Colonic mucosa (tissue), 4 donors: ENCODE results near the gene PAIP1. TPM values are rescaled to one million over a fixed set of nuclear protein-coding genes. Genes with fewer than 3 reads are reported as not detected.
"Not testable (repeated sequence)": the region's sequence is repeated elsewhere in the genome, so short reads cannot be mapped to it uniquely, and the experiment has no call there.

Experiments
- DNase-seq: peaks from one replicate; pipeline ENCODE4 v3.0.0-alpha.2; 2020
- H3K27ac ChIP-seq: fragments of 200-600 bp; one replicate; pipeline ENCODE4 v1.8.0; 2021
- H3K27me3 ChIP-seq: fragments of 200-600 bp; one replicate; pipeline ENCODE4 v1.8.0; 2021
- H3K36me3 ChIP-seq: fragments of 200-600 bp; one replicate; pipeline ENCODE4 v1.8.0; 2021
- H3K4me1 ChIP-seq: fragments of 200-600 bp; one replicate; pipeline ENCODE4 v1.8.0; 2021; ENCODE audit warnings: mild to moderate bottlenecking
- H3K4me3 ChIP-seq: fragments of 200-600 bp; one replicate; pipeline ENCODE4 v1.8.0; 2021
- H3K9ac ChIP-seq, 2 donors: one replicate each; pipeline ENCODE4 v1.7.0; 2013; ENCODE audit warnings: control low read depth in 2 of 2, low read depth in 2 of 2, low read length in 2 of 2
- H3K9me3 ChIP-seq: fragments of 200-600 bp; one replicate; pipeline ENCODE4 v1.8.0; 2021
- CTCF ChIP-seq: fragments of 200-600 bp; IDR thresholded peaks from one replicate; pipeline ENCODE4 v1.8.0; 2022; ENCODE audit warnings: antibody characterized with exemption, mild to moderate bottlenecking
- intact Hi-C: fragments of 100-400 bp; cut with DNase I; formaldehyde crosslinking; loops from one replicate; pipeline ENCODE4 v1.14.1; 2022
- total RNA-seq, 2 donors: library from RNA; stranded (reverse); fragmentation: NEBNext Ultra II Directional in 1 of 2; extraction: Animal tissue kit (Norgen Biotek cat#: 25700) in 1 of 2; gene quantifications; one replicate each; pipeline ENCODE4 v1.2.1, GENCODE V29; 2021
- donor health status: healthy.
- donor health status: DM: no; HTN: no; CAD: no.
- donor health status: DM: no; HTN: no; CAD: no.

PAIP1 gene
- total RNA-seq, 2 donors from 2014 or later: 53.1 to 65.6 TPM

GRCh38 chr5:43602461-43603343, 45.8 kb upstream of the PAIP1 start, which contains the start of gene NNT:
Gene NNT (plus strand): TSS chr5:43603180. CDS start chr5:43609196, 6,016 bp downstream.
- intact Hi-C loops: loop anchor here (5.0 kb wide), 1 partner anchor 45 kb away; the partner anchor contains the start of gene PAIP1
- H3K36me3 ChIP-seq: no peaks in the 10 kb centered on the region
- H3K27me3 ChIP-seq: no peaks in the 10 kb centered on the region
- H3K27ac ChIP-seq: peak within 1 kb of the TSS; percentile 77
- peaks cover 4% of the 10 kb centered on the region for H3K4me1 ChIP-seq
- peak within 1 kb of the TSS; percentile 67 for H3K4me3 ChIP-seq
- DNase-seq: peak; percentile 85
- H3K9me3 ChIP-seq: no peaks in the 10 kb centered on the region
- no peak for TF ChIP-seq CTCF
- peak within 1 kb of the TSS; percentile 66 to 80 for H3K9ac ChIP-seq

GRCh38 chr5:43601454-43602260, 44.8 kb upstream of the PAIP1 start:
- DNase-seq: no peak
- peaks cover 4% of the 10 kb centered on the region for H3K4me1 ChIP-seq
- TF ChIP-seq CTCF: no peak
- H3K27ac ChIP-seq: peak overlapping the region; percentile 77
- H3K9me3 ChIP-seq: no peaks in the 10 kb centered on the region
- H3K9ac ChIP-seq: peak overlapping the region; percentile 66 to 80
- no peaks in the 10 kb centered on the region for H3K36me3 ChIP-seq
- H3K27me3 ChIP-seq: no peaks in the 10 kb centered on the region
- H3K4me3 ChIP-seq: peak overlapping the region; percentile 67
- intact Hi-C loops: loop anchor here (5.0 kb wide), 1 partner anchor 44 kb away; the partner anchor contains the start of gene PAIP1

- H3K27me3 ChIP-seq, H3K9ac ChIP-seq, H3K4me1 ChIP-seq, DNase-seq, intact Hi-C loops, H3K9me3 ChIP-seq, H3K4me3 ChIP-seq, H3K36me3 ChIP-seq, H3K27ac ChIP-seq: not testable (repeated sequence)
Measured at GRCh38 chr5:43598927-43599326, 42.0 kb upstream of the PAIP1 start.

- Histone ChIP-seq H3K4me3 (no peak overlapping the region), H3K9me3 (no peaks in the 10 kb centered on the region), H3K27ac (no peak overlapping the region), H3K9ac (no peak overlapping the region), H3K27me3 (no peaks in the 10 kb centered on the region), H3K36me3 (no peaks in the 10 kb centered on the region), H3K4me1 (no peaks in the 10 kb centered on the region)
- intact Hi-C loops: no loop called here
- TF ChIP-seq CTCF: no peak
- DNase-seq: no peak
Measured at GRCh38 chr5:43592363-43592762, 35.5 kb upstream of the PAIP1 start.

GRCh38 chr5:43590700-43591099, 33.8 kb upstream of the PAIP1 start:
- DNase-seq: no peak
- Histone ChIP-seq H3K27me3 (no peaks in the 10 kb centered on the region), H3K4me3 (no peak overlapping the region), H3K27ac (no peak overlapping the region), H3K4me1 (no peaks in the 10 kb centered on the region), H3K36me3 (no peaks in the 10 kb centered on the region), H3K9ac (no peak overlapping the region), H3K9me3 (no peaks in the 10 kb centered on the region)
- no peak for TF ChIP-seq CTCF
- intact Hi-C loops: no loop called here
